ENCODE results near the gene IPCEF1. TPM values are rescaled to one million over a fixed set of nuclear protein-coding genes. Genes with fewer than 3 reads are reported as not detected.

IPCEF1 gene
- total RNA-seq, 3 donors from 2014 or later, result 1.8 to 3.4 (median 2.3) TPM

GRCh38 chr6:154298297-154298696 is 58.3 kb downstream of the IPCEF1 start:
- H3K36me3 ChIP-seq (ENCODE audit: low read depth), result no peaks in the 10 kb centered on the region
- intact Hi-C loops (cut with DNase I, micrococcal nuclease), result no loop called here
- no peaks in the 10 kb centered on the region for H3K9me3 ChIP-seq
- DNase-seq, result no peak
- peaks cover 9% of the 10 kb centered on the region for H3K4me1 ChIP-seq (ENCODE audit: low read depth)
- H3K4me3 ChIP-seq, result no peak overlapping the region
- TF ChIP-seq CTCF (IDR thresholded peaks at IDR 0.05), result no peak
- ATAC-seq, result peak; percentile 71

- no peaks in the 10 kb centered on the region for H3K36me3 ChIP-seq (ENCODE audit: low read depth)
- no peak overlapping the region for H3K4me3 ChIP-seq
- DNase-seq (no peak), ATAC-seq (no peak)
- intact Hi-C loops (cut with DNase I, micrococcal nuclease), result no loop called here
- no peak for TF ChIP-seq CTCF (IDR thresholded peaks at IDR 0.05)
- no peaks in the 10 kb centered on the region for H3K9me3 ChIP-seq
- H3K4me1 ChIP-seq (ENCODE audit: low read depth), result peaks cover 9% of the 10 kb centered on the region
Observed at GRCh38 chr6:154297721-154298120, 58.9 kb downstream of the IPCEF1 start.

GRCh38 chr6:154297210-154297609 is 59.4 kb downstream of the IPCEF1 start:
- no peak for TF ChIP-seq CTCF (IDR thresholded peaks at IDR 0.05)
- Histone ChIP-seq H3K4me3 (no peak overlapping the region), H3K36me3 (ENCODE audit: low read depth) (no peaks in the 10 kb centered on the region), H3K4me1 (ENCODE audit: low read depth) (peaks cover 9% of the 10 kb centered on the region), H3K9me3 (no peaks in the 10 kb centered on the region)
- no peak for DNase-seq
- no peak for ATAC-seq
- intact Hi-C loops (cut with DNase I, micrococcal nuclease), result no loop called here

GRCh38 chr6:154295733-154296132 is 60.9 kb downstream of the IPCEF1 start:
- intact Hi-C loops (cut with DNase I, micrococcal nuclease), result no loop called here

GRCh38 chr6:154292855-154293519 is 63.6 kb downstream of the IPCEF1 start:
- no peak for TF ChIP-seq CTCF (IDR thresholded peaks at IDR 0.05)
- Histone ChIP-seq H3K4me3 (no peak overlapping the region), H3K9me3 (no peaks in the 10 kb centered on the region), H3K4me1 (ENCODE audit: low read depth) (peaks cover under 1% of the 10 kb centered on the region), H3K36me3 (ENCODE audit: low read depth) (no peaks in the 10 kb centered on the region)
- intact Hi-C loops (cut with DNase I, micrococcal nuclease), result no loop called here
- DNase-seq (no peak), ATAC-seq (peak; percentile 59)

More at GRCh38 chr6:154295733-154296132, 60.9 kb downstream of the IPCEF1 start:
- Histone ChIP-seq H3K36me3 (ENCODE audit: low read depth) (no peaks in the 10 kb centered on the region), H3K4me1 (ENCODE audit: low read depth) (peaks cover 9% of the 10 kb centered on the region), H3K4me3 (no peak overlapping the region), H3K9me3 (no peaks in the 10 kb centered on the region)
- no peak for TF ChIP-seq CTCF (IDR thresholded peaks at IDR 0.05)
- ATAC-seq (no peak), DNase-seq (no peak)
